Adrenal gland (tissue), 5 donors: ENCODE results near the gene RARB.

Experiments used
- POLR2A ChIP-seq, 2 donors: fragments of 450-650 bp; IDR thresholded peaks; one replicate each; pipeline ENCODE4 v1.6.1; 2017; ENCODE audit warnings: antibody characterized with exemption in 2 of 2, mild to moderate bottlenecking in 2 of 2, moderate library complexity in 1 of 2
- TF ChIP-seq, protein P1 (sequence below), 6 experiments: fragments of 450-650 bp in 4 of 6; fragments of 200-600 bp in 2 of 6; sonication (generic) in 1 of 6; IDR thresholded peaks; 1 replicate in 5 of 6; 2 replicates in 1 of 6; pipeline versions ENCODE4 v1.5.1 to v1.8.0; 2016 to 2021; ENCODE audit warnings: antibody characterized with exemption in 6 of 6, mild to moderate bottlenecking in 2 of 6, moderate library complexity in 1 of 6
- donor health status: DM: no; HTN: no; CAD: no.

DNA sequence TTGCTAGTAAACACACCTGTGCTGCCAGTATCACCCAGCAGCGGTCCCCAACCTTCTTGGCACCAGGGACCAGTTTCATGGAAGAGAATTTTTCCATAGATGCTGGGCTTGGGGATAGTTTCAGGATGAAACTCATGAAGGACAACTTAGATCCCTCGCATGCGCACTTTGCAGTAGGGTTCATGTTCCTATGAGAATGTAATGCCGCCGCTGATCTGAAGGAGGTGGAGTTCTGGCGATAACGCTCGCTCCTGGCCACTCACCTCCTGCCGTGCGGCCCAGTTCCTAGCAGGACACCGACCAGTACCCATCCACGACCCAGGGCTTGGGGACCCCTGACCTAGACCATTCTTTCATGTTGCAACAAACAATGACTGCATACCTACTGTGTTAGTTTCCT is 146.9 kb downstream of the RARB start:
- TF ChIP-seq POLR2A (IDR thresholded peaks at IDR 0.05), result no peak
- TF ChIP-seq, protein P1, sequence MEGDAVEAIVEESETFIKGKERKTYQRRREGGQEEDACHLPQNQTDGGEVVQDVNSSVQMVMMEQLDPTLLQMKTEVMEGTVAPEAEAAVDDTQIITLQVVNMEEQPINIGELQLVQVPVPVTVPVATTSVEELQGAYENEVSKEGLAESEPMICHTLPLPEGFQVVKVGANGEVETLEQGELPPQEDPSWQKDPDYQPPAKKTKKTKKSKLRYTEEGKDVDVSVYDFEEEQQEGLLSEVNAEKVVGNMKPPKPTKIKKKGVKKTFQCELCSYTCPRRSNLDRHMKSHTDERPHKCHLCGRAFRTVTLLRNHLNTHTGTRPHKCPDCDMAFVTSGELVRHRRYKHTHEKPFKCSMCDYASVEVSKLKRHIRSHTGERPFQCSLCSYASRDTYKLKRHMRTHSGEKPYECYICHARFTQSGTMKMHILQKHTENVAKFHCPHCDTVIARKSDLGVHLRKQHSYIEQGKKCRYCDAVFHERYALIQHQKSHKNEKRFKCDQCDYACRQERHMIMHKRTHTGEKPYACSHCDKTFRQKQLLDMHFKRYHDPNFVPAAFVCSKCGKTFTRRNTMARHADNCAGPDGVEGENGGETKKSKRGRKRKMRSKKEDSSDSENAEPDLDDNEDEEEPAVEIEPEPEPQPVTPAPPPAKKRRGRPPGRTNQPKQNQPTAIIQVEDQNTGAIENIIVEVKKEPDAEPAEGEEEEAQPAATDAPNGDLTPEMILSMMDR (IDR thresholded peaks at IDR 0.05), result no peak
